HG03108 (cell line): ENCODE results near the gene CTBP2.

Experiments used
- ATAC-seq: cut with Tn5 transposase; IDR thresholded peaks from one replicate; pipeline ENCODE4 v1.9.1; 2021; ENCODE audit warnings: moderate library complexity; ENCODE audit not compliant: unreplicated experiment

CTBP2 gene

GRCh38 chr10:125159932-125160855 is at the start of gene CTBP2:
Gene CTBP2, minus strand, starts transcription at chr10:125160563.
- no peak for ATAC-seq

- ATAC-seq = no peak
Measured at GRCh38 chr10:125209591-125210355, 49.4 kb upstream of the CTBP2 start.

- ATAC-seq = no peak
Measured at GRCh38 chr10:125208854-125209565, 48.6 kb upstream of the CTBP2 start.

- no peak for ATAC-seq
Measured at GRCh38 chr10:125206623-125207022, 46.3 kb upstream of the CTBP2 start.

- no peak for ATAC-seq
Measured at GRCh38 chr10:125205431-125205830, 45.1 kb upstream of the CTBP2 start.

- no peak for ATAC-seq
Measured at GRCh38 chr10:125204400-125204799, 44.0 kb upstream of the CTBP2 start.

- ATAC-seq = no peak
Measured at GRCh38 chr10:125203186-125203800, 42.9 kb upstream of the CTBP2 start.

GRCh38 chr10:125201791-125202622 is 41.6 kb upstream of the CTBP2 start:
- ATAC-seq = peak; percentile 29

- peak; percentile 88 for ATAC-seq
Measured at GRCh38 chr10:125201108-125201524, 40.8 kb upstream of the CTBP2 start.

GRCh38 chr10:125200396-125200795 is 40.0 kb upstream of the CTBP2 start:
- ATAC-seq = no peak

GRCh38 chr10:125199270-125199669 is 38.9 kb upstream of the CTBP2 start:
- ATAC-seq = no peak

- ATAC-seq = no peak
Measured at GRCh38 chr10:125194814-125195213, 34.5 kb upstream of the CTBP2 start.

- ATAC-seq = no peak
Measured at GRCh38 chr10:125193306-125193877, 33.0 kb upstream of the CTBP2 start.

GRCh38 chr10:125192620-125193019 is 32.3 kb upstream of the CTBP2 start:
- ATAC-seq = no peak

GRCh38 chr10:125192005-125192404 is 31.6 kb upstream of the CTBP2 start:
- ATAC-seq = no peak

- ATAC-seq = no peak
Measured at GRCh38 chr10:125190946-125191345, 30.6 kb upstream of the CTBP2 start.

GRCh38 chr10:125190414-125190813 is 30.1 kb upstream of the CTBP2 start:
- ATAC-seq = no peak

- ATAC-seq = no peak
Measured at GRCh38 chr10:125189162-125189561, 28.8 kb upstream of the CTBP2 start.
